ENCODE measurements around the gene TBC1D21.

- TF ChIP-seq CTCF (IDR thresholded peaks at IDR 0.05): peak in 1 of 6 experiments; percentile 31
- TF ChIP-seq POLR2A (IDR thresholded peaks at IDR 0.05): no peak
Observed at GRCh38 chr15:73838831-73839426, 34.4 kb upstream of the TBC1D21 start.
